Measurements from ENCODE around the gene SLC9A9.

SLC9A9 gene

GRCh38 chr3:143239031-143239430 is 609.2 kb downstream of the SLC9A9 start:
- peak; percentile 83 for DNase-seq

GRCh38 chr3:143237077-143237627 is 611.1 kb downstream of the SLC9A9 start:
- DNase-seq: peak; percentile 62

- DNase-seq: peak; percentile 26
These were observed 611.9 kb downstream of the SLC9A9 start for GRCh38 chr3:143236226-143236964.

GRCh38 chr3:143235614-143236204 is 612.6 kb downstream of the SLC9A9 start:
- DNase-seq: no peak

GRCh38 chr3:143234526-143234925 is 613.7 kb downstream of the SLC9A9 start:
- DNase-seq: peak; percentile 35

- no peak for DNase-seq
These were observed 615.3 kb downstream of the SLC9A9 start for GRCh38 chr3:143232981-143233380.

GRCh38 chr3:143228405-143228804 is 619.9 kb downstream of the SLC9A9 start:
- DNase-seq: no peak

GRCh38 chr3:143226678-143227291 is 621.5 kb downstream of the SLC9A9 start:
- no peak for DNase-seq

- DNase-seq: no peak
These were observed 623.6 kb downstream of the SLC9A9 start for GRCh38 chr3:143224716-143225115.

GRCh38 chr3:143222981-143223380 is 625.3 kb downstream of the SLC9A9 start:
- DNase-seq: no peak

GRCh38 chr3:143222505-143222904 is 625.8 kb downstream of the SLC9A9 start:
- DNase-seq: no peak

GRCh38 chr3:143221446-143221845 is 626.8 kb downstream of the SLC9A9 start:
- no peak for DNase-seq

- no peak for DNase-seq
These were observed 627.5 kb downstream of the SLC9A9 start for GRCh38 chr3:143220741-143221140.

- no peak for DNase-seq
These were observed 630.0 kb downstream of the SLC9A9 start for GRCh38 chr3:143218166-143218835.

- DNase-seq: no peak
These were observed 631.0 kb downstream of the SLC9A9 start for GRCh38 chr3:143217283-143217682.

- no peak for DNase-seq
These were observed 631.5 kb downstream of the SLC9A9 start for GRCh38 chr3:143216709-143217182.
